ENCODE data around the gene S100A12. TPM values are rescaled to one million over a fixed set of nuclear protein-coding genes. Genes with fewer than 3 reads are reported as not detected.
"Not testable (repeated sequence)": the region's sequence is repeated elsewhere in the genome, so short reads cannot be mapped to it uniquely, and the experiment has no call there.

The S100A12 gene
- total RNA-seq, 1 donor from 2014 or later = not detected

GRCh38 chr1:153348511-153349362 lies 26.7 kb downstream of the S100A12 start, which contains the start of gene PGLYRP4:
PGLYRP4 (minus strand) TSS chr1:153348841; CDS start chr1:153347932, 909 bp downstream.
- DNase-seq (ENCODE audit: low read depth) = no peak
- Histone ChIP-seq H3K4me3 (ENCODE audit: low read depth, low read length) (no peak within 1 kb of the TSS), H3K27me3 (ENCODE audit: control insufficient read depth, insufficient read depth, low read length) (peaks cover 11% of the 10 kb centered on the region)

GRCh38 chr1:153347856-153348255 lies 27.6 kb downstream of the S100A12 start:
- no peaks in the 10 kb centered on the region for H3K36me3 ChIP-seq (ENCODE audit: control insufficient read depth, insufficient read depth, low read length)
- DNase-seq (ENCODE audit: low read depth) = no peak
- no peak for TF ChIP-seq CTCF (IDR thresholded peaks at IDR 0.05; ENCODE audit: insufficient read depth, low read length, poor library complexity, severe bottlenecking)

More at GRCh38 chr1:153348511-153349362, 26.7 kb downstream of the S100A12 start, which contains the start of gene PGLYRP4:
- H3K36me3 ChIP-seq (ENCODE audit: control insufficient read depth, insufficient read depth, low read length) = no peaks in the 10 kb centered on the region
- TF ChIP-seq CTCF (IDR thresholded peaks at IDR 0.05; ENCODE audit: insufficient read depth, low read length, poor library complexity, severe bottlenecking) = no peak

DNA sequence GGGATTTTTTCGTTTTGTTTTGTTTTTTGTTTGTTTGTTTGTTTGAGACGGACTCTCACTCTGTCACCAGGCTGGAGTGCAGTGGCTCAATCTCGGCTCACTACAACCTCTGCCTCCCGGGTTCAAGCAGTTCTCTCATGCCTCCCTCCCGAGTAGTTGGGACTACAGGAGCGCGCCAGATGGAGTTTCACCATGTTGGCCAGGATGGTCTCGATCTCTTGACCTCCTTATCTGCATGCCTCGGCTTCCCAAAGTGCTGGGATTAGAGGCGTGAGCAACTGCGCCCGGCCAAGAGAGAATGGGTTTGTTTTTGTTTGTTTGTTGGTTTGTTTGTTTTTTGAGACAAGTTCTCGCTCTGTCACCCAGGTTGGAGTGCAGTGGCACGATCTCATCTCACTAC lies 28.4 kb downstream of the S100A12 start:
- H3K36me3 ChIP-seq (ENCODE audit: control insufficient read depth, insufficient read depth, low read length); DNase-seq (ENCODE audit: low read depth); H3K4me3 ChIP-seq (ENCODE audit: low read depth, low read length): not testable (repeated sequence)
- peaks cover 11% of the 10 kb centered on the region for H3K27me3 ChIP-seq (ENCODE audit: control insufficient read depth, insufficient read depth, low read length)

More at GRCh38 chr1:153347856-153348255, 27.6 kb downstream of the S100A12 start:
- H3K27me3 ChIP-seq (ENCODE audit: control insufficient read depth, insufficient read depth, low read length) = peaks cover 11% of the 10 kb centered on the region
- H3K4me3 ChIP-seq (ENCODE audit: low read depth, low read length) = no peak overlapping the region

DNA sequence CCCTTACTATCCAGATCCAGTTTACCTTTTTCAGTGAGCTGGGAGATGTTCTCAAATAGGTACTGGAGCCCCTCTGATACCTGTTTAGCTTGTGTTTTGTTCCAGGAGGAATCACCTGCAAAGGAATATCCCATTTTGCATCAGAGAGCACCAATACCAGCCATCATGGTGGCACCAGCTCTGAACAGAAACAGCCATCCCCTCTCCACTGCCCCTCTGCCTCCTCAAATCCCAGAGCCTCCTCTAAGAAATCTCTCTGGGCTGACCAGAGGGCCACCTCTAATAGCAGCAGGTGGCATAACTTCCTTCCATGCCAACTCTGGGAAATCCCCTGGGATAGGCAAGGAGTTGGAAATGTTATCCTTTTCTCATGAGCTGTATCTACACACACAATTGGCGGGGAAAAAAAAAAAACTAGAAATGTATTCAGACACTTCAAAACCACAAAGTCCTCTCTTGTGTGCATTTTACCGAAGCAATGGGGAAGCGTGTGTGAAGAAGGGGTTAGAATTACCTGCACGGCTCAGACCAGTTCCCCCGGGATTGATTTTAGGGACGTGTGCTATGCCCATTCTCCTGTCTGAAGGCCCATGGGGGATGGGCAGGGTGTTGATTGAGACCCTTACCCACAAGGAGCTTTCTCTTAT lies 29.2 kb downstream of the S100A12 start:
- TF ChIP-seq CTCF (IDR thresholded peaks at IDR 0.05; ENCODE audit: insufficient read depth, low read length, poor library complexity, severe bottlenecking) = no peak
- DNase-seq (ENCODE audit: low read depth) = no peak
- Histone ChIP-seq H3K27me3 (ENCODE audit: control insufficient read depth, insufficient read depth, low read length) (peaks cover 11% of the 10 kb centered on the region), H3K36me3 (ENCODE audit: control insufficient read depth, insufficient read depth, low read length) (no peaks in the 10 kb centered on the region), H3K4me3 (ENCODE audit: low read depth, low read length) (no peak overlapping the region)

GRCh38 chr1:153345187-153346076 lies 30.0 kb downstream of the S100A12 start:
- no peak for DNase-seq (ENCODE audit: low read depth)
- no peaks in the 10 kb centered on the region for H3K36me3 ChIP-seq (ENCODE audit: control insufficient read depth, insufficient read depth, low read length)
- no peak for TF ChIP-seq CTCF (IDR thresholded peaks at IDR 0.05; ENCODE audit: insufficient read depth, low read length, poor library complexity, severe bottlenecking)
- H3K27me3 ChIP-seq (ENCODE audit: control insufficient read depth, insufficient read depth, low read length) = peaks cover 11% of the 10 kb centered on the region
- H3K4me3 ChIP-seq (ENCODE audit: low read depth, low read length) = no peak overlapping the region

- no peak for DNase-seq (ENCODE audit: low read depth)
- no peaks in the 10 kb centered on the region for H3K36me3 ChIP-seq (ENCODE audit: control insufficient read depth, insufficient read depth, low read length)
- H3K27me3 ChIP-seq (ENCODE audit: control insufficient read depth, insufficient read depth, low read length) = peaks cover 6% of the 10 kb centered on the region
- TF ChIP-seq CTCF (IDR thresholded peaks at IDR 0.05; ENCODE audit: insufficient read depth, low read length, poor library complexity, severe bottlenecking) = no peak
- H3K4me3 ChIP-seq (ENCODE audit: low read depth, low read length) = no peak overlapping the region
Observed at GRCh38 chr1:153344718-153345025, 30.7 kb downstream of the S100A12 start.
